WERI-Rb-1 (cell line): ENCODE results near the gene CDK5.

Experiments
- DNase-seq: peaks from one replicate; pipeline ENCODE4 v3.0.0-alpha.2; 2020
- H3K27ac ChIP-seq: fragments of 250-450 bp; sonication (Bioruptor Pico); 2 replicates; pipeline ENCODE4 v1.5.1; 2020; ENCODE audit warnings: mild to moderate bottlenecking, moderate library complexity
- H3K27me3 ChIP-seq: fragments of 250-450 bp; sonication (Bioruptor Pico); 2 replicates; pipeline ENCODE4 v1.5.1; 2021; ENCODE audit warnings: mild to moderate bottlenecking, low read depth, moderate library complexity; ENCODE audit not compliant: insufficient read depth, severe bottlenecking
- H3K36me3 ChIP-seq: fragments of 250-450 bp; sonication (Bioruptor Pico); 2 replicates; pipeline ENCODE4 v1.5.1; 2020; ENCODE audit warnings: mild to moderate bottlenecking, moderate library complexity
- H3K4me3 ChIP-seq: 2 replicates; pipeline ENCODE4 v1.5.1; 2011; ENCODE audit warnings: low read depth, mild to moderate bottlenecking, control low read depth, low read length
- H3K9me3 ChIP-seq: fragments of 250-450 bp; sonication (Bioruptor Pico); 2 replicates; pipeline ENCODE4 v1.5.1; 2021; ENCODE audit warnings: mild to moderate bottlenecking, moderate library complexity; ENCODE audit not compliant: severe bottlenecking
- CTCF ChIP-seq: IDR thresholded peaks from 2 replicates; pipeline ENCODE4 v1.5.1; 2011; ENCODE audit warnings: low read depth, mild to moderate bottlenecking, control low read depth, inconsistent platforms, low read length

Gene CDK5

GRCh38 chr7:151038951-151039849 lies 18.5 kb downstream of the CDK5 start:
- Histone ChIP-seq H3K27ac (peak overlapping the region; percentile 24), H3K36me3 (peaks cover 9% of the 10 kb centered on the region), H3K27me3 (no peaks in the 10 kb centered on the region), H3K4me3 (no peak overlapping the region), H3K9me3 (no peaks in the 10 kb centered on the region)
- no peak for TF ChIP-seq CTCF
- peak; percentile 59 for DNase-seq

GRCh38 chr7:151035902-151036301 lies 21.8 kb downstream of the CDK5 start:
- no peak for DNase-seq
- no peak overlapping the region for H3K4me3 ChIP-seq
- H3K27ac ChIP-seq, result no peak overlapping the region
- no peak for TF ChIP-seq CTCF
- no peaks in the 10 kb centered on the region for H3K27me3 ChIP-seq
- peaks cover 9% of the 10 kb centered on the region for H3K36me3 ChIP-seq
- no peaks in the 10 kb centered on the region for H3K9me3 ChIP-seq

GRCh38 chr7:151035026-151035717 lies 22.5 kb downstream of the CDK5 start:
- Histone ChIP-seq H3K9me3 (no peaks in the 10 kb centered on the region), H3K27ac (no peak overlapping the region), H3K36me3 (peaks cover 9% of the 10 kb centered on the region), H3K27me3 (no peaks in the 10 kb centered on the region), H3K4me3 (no peak overlapping the region)
- DNase-seq, result no peak
- TF ChIP-seq CTCF, result no peak

- Histone ChIP-seq H3K9me3 (no peaks in the 10 kb centered on the region), H3K4me3 (no peak overlapping the region), H3K27me3 (no peaks in the 10 kb centered on the region), H3K36me3 (peaks cover 9% of the 10 kb centered on the region), H3K27ac (no peak overlapping the region)
- no peak for DNase-seq
- no peak for TF ChIP-seq CTCF
Measured at GRCh38 chr7:151034312-151035025, 23.2 kb downstream of the CDK5 start.

- Histone ChIP-seq H3K4me3 (no peak overlapping the region), H3K27ac (no peak overlapping the region), H3K9me3 (no peaks in the 10 kb centered on the region), H3K27me3 (no peaks in the 10 kb centered on the region), H3K36me3 (peaks cover 9% of the 10 kb centered on the region)
- no peak for TF ChIP-seq CTCF
- DNase-seq, result no peak
Measured at GRCh38 chr7:151033864-151034249, 23.8 kb downstream of the CDK5 start.
